PC-9 (cell line): ENCODE measurements around the gene NHS. TPM values are rescaled to one million over a fixed set of nuclear protein-coding genes. Genes with fewer than 3 reads are reported as not detected.
A peak's percentile ranks its signal among the peaks of the same experiment; 100 is the strongest.

Experiments
- BruUV-seq: library from RNA; stranded (reverse); fragments of 400-500 nt; replicated peaks from 2 replicates; lab custom pipeline; 2021; lab: Mats Ljungman, UMichigan
- CTCF ChIA-PET: fragments of 300-600 bp; sonication (Branson Sonifier 250); formaldehyde crosslinking; loops from one replicate; lab custom pipeline; 2022; ENCODE audit warnings: antibody characterized with exemption; lab: Charles Lee
- POLR2A ChIA-PET: fragments of 300-600 bp; sonication (Branson Sonifier 250); formaldehyde crosslinking; loops from one replicate; lab custom pipeline; 2022; ENCODE audit warnings: antibody characterized with exemption; ENCODE audit not compliant: unreplicated experiment; lab: Charles Lee
- DNase-seq, 2 experiments: peaks; one replicate each; pipeline versions ENCODE4 v3.0.0 to v3.0.0-alpha.2; 2015 to 2022; ENCODE audit warnings: mixed read lengths in 1 of 2
- H2AFZ ChIP-seq: fragments of 200-600 bp; sonication (generic); 2 replicates; pipeline ENCODE4 v1.8.1; 2017; ENCODE audit warnings: antibody characterized with exemption
- H3F3A ChIP-seq: fragments of 200-600 bp; sonication (generic); 2 replicates; pipeline ENCODE4 v1.8.1; 2017; ENCODE audit warnings: antibody characterized with exemption, mild to moderate bottlenecking, low read depth; ENCODE audit not compliant: insufficient read depth
- H3K27ac ChIP-seq: fragments of 200-600 bp; sonication (generic); 2 replicates; pipeline ENCODE4 v1.6.1; 2016; ENCODE audit warnings: mixed run types
- H3K27me3 ChIP-seq: fragments of 200-600 bp; sonication (generic); 2 replicates; pipeline ENCODE4 v1.6.1; 2016; ENCODE audit warnings: low read depth, mixed run types; ENCODE audit not compliant: insufficient read depth
- H3K36me3 ChIP-seq: fragments of 200-600 bp; sonication (generic); 2 replicates; pipeline ENCODE4 v1.6.1; 2016; ENCODE audit warnings: low read depth, mixed run types
- H3K4me1 ChIP-seq: fragments of 200-600 bp; sonication (generic); replicated peaks from 2 replicates; pipeline ENCODE4 v1.6.1; 2016; ENCODE audit warnings: mixed run types; ENCODE audit not compliant: insufficient read depth
- H3K4me2 ChIP-seq: fragments of 200-600 bp; sonication (generic); 2 replicates; pipeline ENCODE4 v1.6.1; 2017; ENCODE audit warnings: mixed run types
- H3K4me3 ChIP-seq: fragments of 200-600 bp; sonication (generic); 2 replicates; pipeline ENCODE4 v1.6.1; 2016; ENCODE audit warnings: mixed run types
- H3K79me2 ChIP-seq: fragments of 200-600 bp; sonication (generic); 2 replicates; pipeline ENCODE4 v1.6.1; 2017; ENCODE audit warnings: low read depth, mixed run types
- H3K9me2 ChIP-seq: fragments of 200-600 bp; sonication (generic); 2 replicates; pipeline ENCODE4 v1.8.1; 2017; ENCODE audit warnings: mild to moderate bottlenecking; ENCODE audit not compliant: insufficient read depth
- H3K9me3 ChIP-seq: fragments of 200-600 bp; sonication (generic); 2 replicates; pipeline ENCODE4 v1.8.1; 2016; ENCODE audit warnings: low read depth; ENCODE audit not compliant: insufficient read depth
- H4K20me1 ChIP-seq: fragments of 200-600 bp; sonication (generic); 2 replicates; pipeline ENCODE4 v1.8.1; 2017; ENCODE audit not compliant: insufficient read depth
- CTCF ChIP-seq: fragments of 200-600 bp; sonication (generic); conservative IDR thresholded peaks from 2 replicates; pipeline ENCODE4 v1.6.1; 2017; ENCODE audit warnings: mixed run types, antibody characterized with exemption, mild to moderate bottlenecking, moderate library complexity
- EZH2 ChIP-seq: fragments of 200-600 bp; sonication (generic); IDR thresholded peaks from 2 replicates; pipeline ENCODE4 v1.8.0; 2017; ENCODE audit warnings: antibody characterized with exemption, low read depth
- intact Hi-C: fragments of 100-400 bp; cut with micrococcal nuclease; formaldehyde crosslinking; loops from one replicate; pipeline ENCODE4 v1.10.0; 2022; ENCODE audit not compliant: unreplicated experiment
- total RNA-seq: library from RNA; stranded (reverse); gene quantifications from 2 replicates; pipeline ENCODE4 v1.2.3, GENCODE V29; 2021

Gene NHS
- total RNA-seq, 1 experiment from 2014 or later: 6.7 TPM

DNA sequence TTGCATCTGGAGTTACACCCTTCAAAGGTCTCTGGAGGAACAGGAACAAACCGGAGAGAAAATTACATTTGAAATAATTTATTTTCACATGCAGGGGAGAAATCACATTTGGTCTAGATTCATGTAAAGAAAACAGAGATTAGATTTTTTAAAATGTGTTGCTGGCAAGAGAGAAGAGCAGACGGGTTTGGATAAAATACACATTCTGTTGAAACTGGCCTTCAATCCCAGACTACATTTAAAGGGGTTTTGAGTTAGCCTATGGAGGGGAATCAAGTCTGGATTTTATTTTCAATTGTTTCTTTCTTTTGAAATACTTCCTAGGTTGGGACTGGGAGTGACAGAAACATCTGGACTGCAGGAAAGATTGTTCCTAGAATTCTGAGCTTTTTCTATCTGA, 180.8 kb downstream of the NHS start:
- POLR2A ChIA-PET: no interaction called here
- no peak for DNase-seq
- H3K4me2 ChIP-seq: no peak overlapping the region
- H3K27ac ChIP-seq: no peak overlapping the region
- no peaks in the 10 kb centered on the region for H3K36me3 ChIP-seq
- no peak overlapping the region for H3K4me3 ChIP-seq
- no peaks in the 10 kb centered on the region for H4K20me1 ChIP-seq
- CTCF ChIA-PET: interaction anchor here (0.6 kb wide), 1 partner anchor 124 kb away, joined by 9 read pairs; no protein-coding TSS in a partner anchor
- H3K9me2 ChIP-seq: no peaks in the 10 kb centered on the region
- H3K79me2 ChIP-seq: peaks cover 15% of the 10 kb centered on the region; the same call in 1 of the 2 replicates
- no TSS peak for BruUV-seq
- TF ChIP-seq CTCF (no peak), EZH2 (no peak)
- intact Hi-C loops: no loop called here
- H2AFZ ChIP-seq: no peak overlapping the region
- H3K9me3 ChIP-seq: no peaks in the 10 kb centered on the region
- H3K27me3 ChIP-seq: no peaks in the 10 kb centered on the region
- H3K4me1 ChIP-seq: peaks cover 50% of the 10 kb centered on the region
- peaks cover 36% of the 10 kb centered on the region for H3F3A ChIP-seq

DNA sequence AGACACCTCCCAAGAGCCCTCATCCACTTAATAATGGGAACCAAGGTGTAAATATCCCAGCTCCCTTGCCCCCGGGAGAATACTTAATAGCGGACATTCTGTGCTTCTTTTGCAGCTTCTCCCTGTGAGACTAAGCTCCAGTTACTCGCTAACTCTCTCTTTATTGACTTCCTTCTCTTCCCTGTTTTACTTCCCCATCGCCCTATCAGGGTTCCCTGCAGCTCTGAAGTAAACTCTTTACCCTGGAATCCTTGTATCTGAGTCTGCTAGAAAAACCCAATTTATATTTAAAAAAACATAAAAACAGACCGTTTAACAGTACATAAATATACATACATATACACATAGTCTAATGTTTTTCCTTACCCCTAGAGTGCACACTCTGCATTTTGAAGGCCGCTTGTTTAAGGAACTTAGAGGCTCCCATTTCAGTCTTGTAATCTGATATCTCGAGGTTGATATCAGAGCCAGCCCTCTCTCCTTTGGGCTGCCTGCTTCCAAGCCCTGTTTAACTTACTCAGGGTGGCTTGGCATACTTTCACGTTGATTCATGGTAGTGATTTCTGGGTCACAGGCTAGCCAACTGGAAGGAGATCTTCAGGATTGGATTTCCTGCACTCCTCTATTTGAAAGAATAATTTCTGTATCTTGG, 184.9 kb downstream of the NHS start:
- Histone ChIP-seq H3K4me1 (peaks cover 50% of the 10 kb centered on the region), H3K4me3 (peak overlapping the region; percentile 29; the same call in 1 of the 2 replicates), H3K79me2 (peaks cover 24% of the 10 kb centered on the region), H3K4me2 (peak overlapping the region; percentile 72), H3K27me3 (no peaks in the 10 kb centered on the region), H4K20me1 (no peaks in the 10 kb centered on the region), H2AFZ (no peak overlapping the region), H3K36me3 (no peaks in the 10 kb centered on the region), H3K27ac (peak overlapping the region; percentile 90), H3K9me3 (no peaks in the 10 kb centered on the region), H3F3A (peaks cover 26% of the 10 kb centered on the region), H3K9me2 (no peaks in the 10 kb centered on the region)
- no TSS peak for BruUV-seq
- TF ChIP-seq EZH2: no peak
- no peak; the same call in 1 of the 2 replicates for TF ChIP-seq CTCF
- POLR2A ChIA-PET: no interaction called here
- DNase-seq: peak; percentile 63 to 92
- intact Hi-C loops: loop anchor here (1.0 to 10.0 kb wide), 2 partner anchors 33 to 185 kb away; partner anchors contain the start of gene NHS
- CTCF ChIA-PET: interaction anchor here (0.6 kb wide), 1 partner anchor 11 kb away, joined by 6 read pairs; no protein-coding TSS in a partner anchor

GRCh38 chrX:17560385-17560784, 185.4 kb downstream of the NHS start:
- Histone ChIP-seq H3K27ac (peak overlapping the region; percentile 90), H4K20me1 (no peaks in the 10 kb centered on the region), H3K9me2 (no peaks in the 10 kb centered on the region), H3F3A (peaks cover 26% of the 10 kb centered on the region), H2AFZ (no peak overlapping the region), H3K36me3 (no peaks in the 10 kb centered on the region), H3K4me2 (peak overlapping the region; percentile 72), H3K4me3 (peak overlapping the region; percentile 29; the same call in 1 of the 2 replicates), H3K4me1 (peaks cover 50% of the 10 kb centered on the region), H3K27me3 (no peaks in the 10 kb centered on the region), H3K79me2 (peaks cover 21% of the 10 kb centered on the region), H3K9me3 (no peaks in the 10 kb centered on the region)
- no TSS peak for BruUV-seq
- DNase-seq: peak; percentile 9 to 48
- ChIA-PET POLR2A (no interaction called here), CTCF (no interaction called here)
- intact Hi-C loops: loop anchor here (1.0 to 10.0 kb wide), 2 partner anchors 33 to 186 kb away; partner anchors contain the start of gene NHS
- TF ChIP-seq EZH2 (no peak), CTCF (no peak)
